ENCODE measurements around the gene DEFB126.

The DEFB126 gene

DNA sequence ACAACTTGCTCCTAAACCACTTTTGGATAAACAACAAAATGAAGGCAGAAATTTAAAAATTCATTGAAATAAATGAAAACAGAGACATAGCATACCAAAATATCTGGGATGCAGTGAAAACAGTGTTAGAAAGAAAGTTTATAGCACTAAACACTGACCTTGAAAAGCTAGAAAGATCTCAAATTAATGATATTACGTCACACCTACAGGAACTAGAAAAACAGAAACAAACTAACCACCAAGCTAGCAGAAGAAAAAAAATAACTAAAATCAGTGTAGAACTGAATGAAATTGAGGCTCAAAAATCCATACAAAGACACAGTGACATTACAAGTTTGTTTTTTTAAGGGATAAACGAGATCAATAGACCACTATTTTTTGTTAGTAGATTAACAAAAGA, 41.9 kb downstream of the DEFB126 start:
- DNase-seq (ENCODE audit: low read depth), result no peak
- H3K4me3 ChIP-seq (ENCODE audit: low read depth, low read length), result no peak overlapping the region
- TF ChIP-seq, protein P1, sequence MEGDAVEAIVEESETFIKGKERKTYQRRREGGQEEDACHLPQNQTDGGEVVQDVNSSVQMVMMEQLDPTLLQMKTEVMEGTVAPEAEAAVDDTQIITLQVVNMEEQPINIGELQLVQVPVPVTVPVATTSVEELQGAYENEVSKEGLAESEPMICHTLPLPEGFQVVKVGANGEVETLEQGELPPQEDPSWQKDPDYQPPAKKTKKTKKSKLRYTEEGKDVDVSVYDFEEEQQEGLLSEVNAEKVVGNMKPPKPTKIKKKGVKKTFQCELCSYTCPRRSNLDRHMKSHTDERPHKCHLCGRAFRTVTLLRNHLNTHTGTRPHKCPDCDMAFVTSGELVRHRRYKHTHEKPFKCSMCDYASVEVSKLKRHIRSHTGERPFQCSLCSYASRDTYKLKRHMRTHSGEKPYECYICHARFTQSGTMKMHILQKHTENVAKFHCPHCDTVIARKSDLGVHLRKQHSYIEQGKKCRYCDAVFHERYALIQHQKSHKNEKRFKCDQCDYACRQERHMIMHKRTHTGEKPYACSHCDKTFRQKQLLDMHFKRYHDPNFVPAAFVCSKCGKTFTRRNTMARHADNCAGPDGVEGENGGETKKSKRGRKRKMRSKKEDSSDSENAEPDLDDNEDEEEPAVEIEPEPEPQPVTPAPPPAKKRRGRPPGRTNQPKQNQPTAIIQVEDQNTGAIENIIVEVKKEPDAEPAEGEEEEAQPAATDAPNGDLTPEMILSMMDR (IDR thresholded peaks at IDR 0.05; ENCODE audit: low read depth, low read length, missing control alignments), result no peak

DNA sequence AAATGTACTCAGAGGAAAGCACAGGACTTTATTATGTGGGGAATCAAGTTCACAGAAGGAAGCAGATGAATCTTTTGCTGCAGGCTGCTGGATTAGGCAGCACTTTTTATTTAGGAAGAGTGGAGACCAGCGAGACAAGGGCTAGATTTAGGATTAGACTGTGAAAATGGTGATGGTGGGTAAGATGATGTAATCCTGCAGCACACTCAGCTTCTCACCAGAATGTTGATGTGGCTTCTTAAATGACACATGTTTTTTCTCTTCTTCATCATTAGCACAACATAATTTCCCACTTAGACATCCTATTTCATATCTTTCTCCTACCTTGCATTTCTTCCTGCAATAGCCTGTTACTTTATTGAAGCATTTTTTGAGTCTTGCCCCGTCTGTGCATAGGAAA, 45.3 kb downstream of the DEFB126 start:
- no peak overlapping the region for H3K4me3 ChIP-seq (ENCODE audit: low read depth, low read length)
- TF ChIP-seq, protein P1 (IDR thresholded peaks at IDR 0.05; ENCODE audit: low read depth, low read length, missing control alignments), result no peak
- no peak for DNase-seq (ENCODE audit: low read depth)

DNA sequence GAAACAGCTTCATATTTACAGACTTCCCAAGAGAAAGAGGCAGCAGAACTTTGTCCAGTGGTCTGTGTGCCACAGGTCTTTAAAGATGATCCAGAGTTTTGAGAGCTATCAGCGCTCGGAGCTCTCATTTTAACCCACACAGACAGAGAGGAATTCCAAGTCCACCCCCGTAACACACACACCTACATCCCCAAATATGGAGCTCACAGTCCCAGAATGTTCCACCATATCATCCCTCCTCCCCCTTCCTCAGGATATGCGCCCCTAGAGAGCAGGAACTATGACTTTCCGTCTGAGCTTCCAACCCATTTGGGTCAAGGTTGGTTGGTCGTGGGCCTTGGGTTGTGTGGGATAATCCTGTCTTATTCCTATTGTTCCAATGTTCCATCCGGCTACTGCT, 47.2 kb downstream of the DEFB126 start, which contains the start of gene DEFB128:
TSS of gene DEFB128 (minus strand) at position 101 of the 400 bp plus-strand sequence. CDS start at position 13, 88 bp downstream.
- TF ChIP-seq, protein P1 (IDR thresholded peaks at IDR 0.05; ENCODE audit: low read depth, low read length, missing control alignments), result no peak
- H3K4me3 ChIP-seq (ENCODE audit: low read depth, low read length), result no peak within 1 kb of the TSS
- DNase-seq (ENCODE audit: low read depth), result no peak

Measured in GM12864 (cell line).